Prostate gland (tissue), 2 donors: ENCODE results near the gene PRMT5. TPM values are rescaled to one million over a fixed set of nuclear protein-coding genes. Genes with fewer than 3 reads are reported as not detected.

Experiments
- DNase-seq: peaks from one replicate; pipeline ENCODE4 v3.0.0-alpha.2; 2019; ENCODE audit warnings: low spot score
- H3K27ac ChIP-seq, 2 donors: fragments of 200-600 bp; sonication (generic); 2 replicates each; pipeline ENCODE4 v1.5.1; 2017 to 2019
- H3K27me3 ChIP-seq: fragments of 200-600 bp; sonication (generic); replicated peaks from 2 replicates; pipeline ENCODE4 v1.5.1; 2019; ENCODE audit not compliant: insufficient read depth
- H3K36me3 ChIP-seq, 2 donors: fragments of 200-600 bp; sonication (generic); 1 replicate in 1 of 2; 2 replicates in 1 of 2; pipeline versions ENCODE4 v1.5.1 to v1.8.1; 2017 to 2019
- H3K4me1 ChIP-seq: fragments of 200-600 bp; sonication (generic); replicated peaks from 2 replicates; pipeline ENCODE4 v1.5.1; 2019
- H3K4me3 ChIP-seq, 2 donors: fragments of 200-600 bp; sonication (generic); 2 replicates each; pipeline ENCODE4 v1.5.1; 2017 to 2019
- H3K9me3 ChIP-seq: fragments of 200-600 bp; sonication (generic); 2 replicates; pipeline ENCODE4 v1.5.1; 2017
- CTCF ChIP-seq, 4 experiments: fragments of 200-600 bp in 2 of 4; fragments of 450-650 bp in 2 of 4; sonication (generic) in 2 of 4; IDR thresholded peaks; 1 replicate in 3 of 4; 2 replicates in 1 of 4; pipeline ENCODE4 v1.5.1; 2016 to 2019; ENCODE audit warnings: antibody characterized with exemption in 4 of 4, mild to moderate bottlenecking in 2 of 4, moderate library complexity in 2 of 4
- POLR2A ChIP-seq: fragments of 450-650 bp; IDR thresholded peaks from one replicate; pipeline ENCODE4 v1.6.1; 2016; ENCODE audit warnings: antibody characterized with exemption, mild to moderate bottlenecking
- POLR2AphosphoS5 ChIP-seq: sonication (generic); formaldehyde crosslinking; IDR thresholded peaks from one replicate; pipeline ENCODE4 v1.6.1; 2017; ENCODE audit warnings: antibody characterized with exemption
- WGBS: methylation state at CpG from one replicate; pipeline ENCODE4 v1.1.5; 2018; 5-methylcytosine and 5-hydroxymethylcytosine counted together
- intact Hi-C: fragments of 100-400 bp; cut with DNase I; formaldehyde crosslinking; loops from one replicate; pipeline ENCODE4 v1.14.2; 2022
- total RNA-seq, 2 donors: library from RNA; depleted of rRNA; stranded (reverse); fragments of >200 nt; gene quantifications; one replicate each; pipeline ENCODE4 v1.1.0, GENCODE V29; 2016

PRMT5 gene
- total RNA-seq, 2 donors from 2014 or later = 65.0 to 71.0 TPM

- H3K4me1 ChIP-seq = peaks cover 4% of the 10 kb centered on the region
- peak; percentile 89 for DNase-seq
- TF ChIP-seq POLR2A (peak; percentile 56), CTCF (IDR thresholded peaks at IDR 0.05) (peak; percentile 93 to 98 (median 97)), POLR2AphosphoS5 (peak; percentile 93)
- WGBS = under 1% methylated on average over 44 of the region's 45 CpGs
- H3K27ac ChIP-seq = peak overlapping the region; percentile 100
- intact Hi-C loops = loop anchor here (5.0 kb wide), 2 partner anchors 45 to 105 kb away; partner anchors contain the start of gene RBM23
- peak overlapping the region; percentile 94 to 100 for H3K4me3 ChIP-seq
- peaks cover 15 to 22% of the 10 kb centered on the region in 2 donors for H3K36me3 ChIP-seq
- H3K27me3 ChIP-seq = no peaks in the 10 kb centered on the region
- no peaks in the 10 kb centered on the region for H3K9me3 ChIP-seq
Measured at GRCh38 chr14:22872033-22872832, 56.9 kb downstream of the PRMT5 start.

GRCh38 chr14:22871224-22872032 is 57.7 kb downstream of the PRMT5 start, which contains the start of gene LRP10:
TSS of gene LRP10 (plus strand) at chr14:22871740. CDS start at chr14:22872304, 564 bp downstream.
- Histone ChIP-seq H3K27me3 (no peaks in the 10 kb centered on the region), H3K4me1 (peaks cover 4% of the 10 kb centered on the region), H3K27ac (peak within 1 kb of the TSS; percentile 100), H3K9me3 (no peaks in the 10 kb centered on the region), H3K4me3 (peak within 1 kb of the TSS; percentile 94 to 100), H3K36me3 (peaks cover 13 to 19% of the 10 kb centered on the region in 2 donors)
- peak; percentile 93 for TF ChIP-seq POLR2A
- TF ChIP-seq POLR2AphosphoS5 = peak; percentile 88
- peak in 2 of 4 experiments; percentile 7 to 30 for TF ChIP-seq CTCF (IDR thresholded peaks at IDR 0.05)
- peak; percentile 97 for DNase-seq
- 0% methylated on average over 31 of the region's 50 CpGs for WGBS
- intact Hi-C loops = loop anchor here (5.0 kb wide), 2 partner anchors 46 to 106 kb away; partner anchors contain the start of gene RBM23

- WGBS = 2% methylated on average over 1 of the region's 1 CpG
- peak overlapping the region; percentile 100 for H3K27ac ChIP-seq
Measured at GRCh38 chr14:22870811-22871223, 58.4 kb downstream of the PRMT5 start.

More at GRCh38 chr14:22870811-22871223, 58.4 kb downstream of the PRMT5 start:
- Histone ChIP-seq H3K4me3 (peak overlapping the region; percentile 94 to 100), H3K4me1 (peaks cover 4% of the 10 kb centered on the region), H3K27me3 (no peaks in the 10 kb centered on the region), H3K36me3 (peaks cover 11 to 13% of the 10 kb centered on the region in 2 donors), H3K9me3 (no peaks in the 10 kb centered on the region)
- TF ChIP-seq POLR2A (no peak), POLR2AphosphoS5 (no peak), CTCF (IDR thresholded peaks at IDR 0.05) (no peak)
- no peak for DNase-seq
- intact Hi-C loops = loop anchor here (5.0 kb wide), 2 partner anchors 46 to 106 kb away; partner anchors contain the start of gene RBM23

Other genes starting within 250 kb of the PRMT5 start
- gene OXA1L, start 162.7 kb downstream of the PRMT5 start, total RNA-seq = 10 to 100 TPM; 65.2 to 81.9 TPM
- 1 to 10 TPM; 4.6 to 8.1 TPM for gene SLC7A7, start 113.9 kb downstream of the PRMT5 start, total RNA-seq
- gene MRPL52, start 99.5 kb downstream of the PRMT5 start, total RNA-seq = 100 to 1,000 TPM in 1 of 2 donors, 10 to 100 TPM in 1; 54.5 to 195 TPM
- 10 to 100 TPM; 64.9 to 90.4 TPM for gene MMP14, start 92.8 kb downstream of the PRMT5 start, total RNA-seq
- gene LRP10, start 57.6 kb downstream of the PRMT5 start, total RNA-seq = 100 to 1,000 TPM; 124 to 150 TPM
- 1 to 10 TPM in 1 of 2 donors, under 1 TPM in 1; 0.62 to 1.0 TPM for gene REM2, start 46.2 kb downstream of the PRMT5 start, total RNA-seq
- gene RBM23, start 10.2 kb downstream of the PRMT5 start, total RNA-seq = 100 to 1,000 TPM; 170 to 463 TPM
- gene HAUS4, start 27.7 kb upstream of the PRMT5 start, total RNA-seq = 10 to 100 TPM; 39.8 to 53.3 TPM
- 10 to 100 TPM; 21.0 to 27.9 TPM for gene AJUBA, start 53.2 kb upstream of the PRMT5 start, total RNA-seq
- gene C14orf93, start 80.8 kb upstream of the PRMT5 start, total RNA-seq = 10 to 100 TPM; 15.1 to 17.6 TPM
- gene PSMB5, start 105.5 kb upstream of the PRMT5 start, total RNA-seq = 100 to 1,000 TPM; 124 to 152 TPM
- gene PSMB11, start 112.8 kb upstream of the PRMT5 start, total RNA-seq = not detected
- gene CDH24, start 128.1 kb upstream of the PRMT5 start, total RNA-seq = 1 to 10 TPM; 4.0 to 7.2 TPM
- gene ACIN1, start 165.8 kb upstream of the PRMT5 start, total RNA-seq = 100 to 1,000 TPM in 1 of 2 donors, 10 to 100 TPM in 1; 86.6 to 168 TPM
- gene C14orf119, start 166.1 kb upstream of the PRMT5 start, total RNA-seq = 10 to 100 TPM; 20.3 to 32.3 TPM
- not detected for gene CIROP, start 175.6 kb upstream of the PRMT5 start, total RNA-seq
- gene CEBPE, start 189.9 kb upstream of the PRMT5 start, total RNA-seq = not detected